AG09319 (cell line): ENCODE results near the gene TMEM60.

ENCODE experiments used
- DNase-seq: peaks from one replicate; pipeline ENCODE4 v3.0.0-alpha.2; 2010; ENCODE audit warnings: low read depth; ENCODE audit errors: extremely low read depth
- CTCF ChIP-seq: IDR thresholded peaks from 2 replicates; pipeline ENCODE4 v1.5.1; 2011; ENCODE audit warnings: low read depth, mild to moderate bottlenecking, inconsistent platforms, low read length, moderate library complexity

The TMEM60 gene

GRCh38 chr7:77824636-77825035 lies 26.4 kb upstream of the TMEM60 start:
- no peak for DNase-seq
- TF ChIP-seq CTCF = no peak

- no peak for TF ChIP-seq CTCF
Measured at GRCh38 chr7:77823787-77824186, 25.6 kb upstream of the TMEM60 start.

DNA sequence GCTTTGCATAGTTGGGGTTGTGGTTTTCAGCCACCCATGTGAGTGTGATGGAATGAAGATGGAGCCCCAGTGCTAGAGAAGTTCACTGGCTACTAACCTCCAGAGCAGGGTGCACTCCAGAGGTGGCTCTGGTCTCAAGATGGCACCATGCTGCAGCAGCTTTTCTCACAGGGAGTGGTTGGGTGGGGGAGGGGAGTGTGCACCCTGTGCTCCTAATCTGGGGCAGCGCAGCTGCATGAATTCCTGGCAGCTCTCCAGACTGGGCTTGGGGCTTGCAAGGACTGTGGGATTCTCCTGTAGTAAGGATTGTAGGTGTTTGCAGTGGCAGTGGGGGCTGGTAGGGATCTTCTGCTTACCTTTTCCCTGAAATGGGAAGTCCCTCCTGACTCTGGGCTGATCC lies 24.0 kb upstream of the TMEM60 start:
- no peak for TF ChIP-seq CTCF
- DNase-seq = no peak

More at GRCh38 chr7:77823787-77824186, 25.6 kb upstream of the TMEM60 start:
- no peak for DNase-seq

- TF ChIP-seq CTCF = no peak
- no peak for DNase-seq
Measured at GRCh38 chr7:77820967-77821366, 22.7 kb upstream of the TMEM60 start.

GRCh38 chr7:77819021-77819420 lies 20.8 kb upstream of the TMEM60 start:
- DNase-seq = no peak

DNA sequence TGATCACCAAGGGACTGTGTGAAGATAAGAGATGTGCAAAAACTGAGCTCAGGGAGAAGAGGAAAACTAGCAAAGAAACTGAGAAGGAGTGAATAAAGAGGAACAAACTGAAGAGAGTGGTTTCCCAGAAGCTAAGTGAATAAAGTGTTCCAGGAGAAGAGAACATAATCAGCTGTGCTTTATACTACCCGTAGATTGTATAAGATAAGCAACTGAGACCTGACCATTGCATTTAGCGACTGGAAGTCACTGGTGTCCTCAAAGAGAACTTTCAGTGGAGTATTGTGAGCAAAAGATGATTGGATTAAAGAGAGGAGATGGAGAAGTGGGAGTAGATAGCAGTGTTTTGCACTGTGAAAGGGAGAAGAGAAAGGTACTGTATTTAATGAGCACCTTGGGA lies 14.9 kb upstream of the TMEM60 start:
- no peak for DNase-seq
- no peak for TF ChIP-seq CTCF

More at GRCh38 chr7:77819021-77819420, 20.8 kb upstream of the TMEM60 start:
- no peak for TF ChIP-seq CTCF

DNA sequence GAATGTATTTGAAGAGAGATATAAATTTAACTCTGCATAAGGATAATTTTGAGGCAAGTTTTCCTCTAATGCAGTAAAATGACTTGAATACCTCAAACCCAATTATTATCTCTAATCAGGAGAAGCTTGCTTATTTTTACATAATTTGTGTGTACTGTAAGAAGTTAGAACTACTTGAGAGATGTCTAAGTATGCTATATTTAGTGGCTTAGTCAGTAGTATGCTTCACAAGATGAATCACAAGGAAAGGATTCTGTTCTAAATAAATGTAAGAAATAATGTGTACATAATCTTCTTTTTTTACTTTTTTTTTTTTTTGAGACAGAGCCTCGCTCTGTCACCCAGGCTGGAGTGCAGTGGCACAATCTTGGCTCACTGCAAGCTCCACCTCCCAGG lies 14.1 kb upstream of the TMEM60 start:
- DNase-seq = no peak
- no peak for TF ChIP-seq CTCF
